GM21447 (cell line): Measurements from ENCODE around the gene RNF144A.

ENCODE experiments used
- ATAC-seq: cut with Tn5 transposase; IDR thresholded peaks from one replicate; pipeline ENCODE4 v1.9.1; 2021; ENCODE audit not compliant: unreplicated experiment

The RNF144A gene

DNA sequence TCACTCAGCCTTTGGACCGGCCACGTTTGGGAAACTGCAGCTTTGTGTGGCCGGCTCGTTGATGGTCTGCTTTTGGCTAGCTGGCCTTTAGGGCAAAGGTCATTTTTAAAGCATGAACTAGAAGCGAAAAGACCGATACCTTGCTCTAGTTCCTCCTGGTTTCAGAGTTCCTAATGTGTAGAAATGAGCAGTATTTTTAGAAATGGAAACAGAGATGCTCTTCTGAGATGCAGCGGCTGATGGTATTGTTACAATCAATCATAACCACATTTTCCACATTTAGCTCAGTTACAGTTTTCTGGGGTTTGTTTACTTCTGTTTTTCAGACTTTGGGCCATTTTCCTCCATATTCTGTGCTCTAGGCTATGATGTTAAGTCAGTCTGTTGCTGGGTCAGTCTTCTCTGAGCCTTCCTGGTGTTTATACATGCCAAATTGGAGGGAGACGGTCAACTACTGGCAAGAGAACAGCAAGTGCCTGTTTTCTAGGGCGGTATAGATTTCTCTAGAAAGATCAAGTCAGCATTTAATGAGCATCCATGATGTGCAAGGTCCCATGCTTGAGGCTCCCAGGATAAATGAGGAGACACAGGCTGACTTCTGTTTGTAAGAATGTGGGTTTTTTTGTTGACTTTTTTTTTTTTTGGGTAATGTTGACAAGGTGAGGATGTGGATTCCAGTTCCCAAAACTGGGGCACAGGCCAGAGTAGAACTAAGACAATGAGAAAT is 28.0 kb downstream of the RNF144A start:
- peak; percentile 97 for ATAC-seq

DNA sequence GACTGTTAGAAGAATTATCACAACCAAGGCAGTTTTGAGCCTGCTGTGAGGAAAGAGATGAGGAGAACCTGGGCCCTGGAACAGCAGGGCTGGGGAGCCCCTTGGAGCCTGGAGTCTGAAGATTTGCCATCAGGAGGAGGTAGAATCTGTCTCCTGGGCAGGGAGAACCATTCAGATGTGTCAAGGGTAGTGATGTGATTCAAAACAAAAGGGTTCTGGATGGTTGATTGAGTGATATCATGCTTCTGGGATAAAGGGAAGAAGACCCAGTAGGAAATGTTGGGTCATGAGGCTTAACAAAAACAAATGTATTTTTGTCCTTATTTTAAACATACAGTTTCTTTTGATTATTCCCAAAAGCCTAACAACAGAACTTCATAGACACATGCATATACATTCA is 28.6 kb downstream of the RNF144A start:
- no peak for ATAC-seq

DNA sequence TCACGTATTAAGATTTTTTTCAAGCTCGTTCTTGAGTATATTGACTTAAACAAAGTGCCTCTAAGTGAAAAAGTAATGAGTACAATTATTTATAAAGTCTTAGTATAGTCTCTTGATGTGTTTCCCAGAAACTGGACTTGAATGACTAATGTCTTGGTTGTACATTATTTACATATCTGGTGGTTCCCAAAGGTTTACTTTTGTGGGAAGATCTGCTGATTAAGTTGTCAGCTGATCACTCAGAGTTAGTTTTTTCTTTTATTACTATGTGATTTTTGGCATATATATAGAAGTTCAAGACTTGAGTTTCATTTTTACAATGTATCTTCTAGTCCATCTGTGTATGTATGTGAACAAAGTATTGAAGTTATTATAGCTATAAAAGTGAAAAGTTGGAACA is 29.5 kb downstream of the RNF144A start:
- ATAC-seq = no peak

DNA sequence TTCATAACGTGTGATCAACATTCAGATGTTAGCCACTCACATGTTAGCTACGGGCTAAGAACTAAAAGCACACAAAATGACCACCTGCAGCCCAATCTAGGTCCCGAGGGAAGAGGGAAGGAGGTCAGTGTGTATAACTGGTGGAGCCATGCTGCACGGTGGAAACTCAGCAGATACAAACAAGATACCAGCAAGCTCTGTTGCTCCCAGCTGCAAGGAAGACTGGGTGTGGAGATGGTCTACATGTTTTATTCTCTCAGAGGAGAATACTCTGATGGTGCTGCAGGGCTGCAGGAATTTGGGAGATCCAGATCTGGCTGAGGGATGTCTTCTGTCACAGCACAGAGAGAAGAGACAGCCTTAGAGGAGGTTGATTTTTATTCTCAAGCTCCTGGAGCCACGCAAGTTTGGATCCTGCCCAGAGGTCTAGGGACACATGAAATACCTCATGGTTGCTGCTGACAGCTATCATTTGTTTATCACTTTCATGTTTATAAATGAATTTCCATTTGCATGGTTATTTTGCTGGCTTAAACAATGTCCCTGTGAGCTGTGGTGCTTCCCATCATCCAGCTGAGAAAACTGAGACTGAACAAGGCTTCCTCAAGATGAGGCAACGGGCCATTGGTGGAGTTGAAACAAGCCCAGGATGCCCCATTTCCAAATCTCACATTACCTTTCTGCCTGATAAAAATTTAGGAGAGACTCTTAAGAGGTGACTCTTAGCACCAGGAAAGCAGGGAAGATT is 30.9 kb downstream of the RNF144A start:
- no peak for ATAC-seq

DNA sequence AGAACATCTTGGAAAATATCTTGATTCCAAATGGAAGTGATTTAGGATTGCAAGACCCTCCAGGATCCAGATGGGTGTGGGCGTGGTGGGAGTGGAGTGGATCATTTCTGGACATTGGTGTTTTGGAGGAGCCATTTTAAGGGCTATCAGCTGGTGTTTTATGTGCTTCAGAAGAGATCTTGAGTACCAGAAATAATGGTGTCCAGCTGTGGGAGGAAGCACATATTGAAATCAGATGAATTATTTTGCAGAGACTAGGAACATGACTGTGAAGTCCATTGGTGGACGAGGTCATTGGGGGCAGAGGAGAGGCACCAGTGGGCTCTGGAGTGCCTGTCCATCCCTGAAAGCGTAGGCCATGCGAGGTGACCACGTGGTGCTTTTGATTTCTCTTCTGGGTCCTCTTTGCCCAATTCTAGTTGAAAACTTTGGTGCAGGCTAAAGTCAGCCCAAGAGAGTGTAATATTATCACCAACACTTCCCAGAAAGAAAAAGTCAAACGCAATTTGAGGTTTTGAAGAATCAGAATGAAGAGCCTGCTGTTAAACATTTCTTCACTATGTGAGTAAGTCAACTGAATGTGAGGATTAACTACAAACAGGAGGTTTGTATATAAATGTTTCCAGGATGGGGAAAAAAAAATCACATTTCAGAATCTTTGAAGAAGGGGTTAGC is 31.6 kb downstream of the RNF144A start:
- no peak for ATAC-seq

DNA sequence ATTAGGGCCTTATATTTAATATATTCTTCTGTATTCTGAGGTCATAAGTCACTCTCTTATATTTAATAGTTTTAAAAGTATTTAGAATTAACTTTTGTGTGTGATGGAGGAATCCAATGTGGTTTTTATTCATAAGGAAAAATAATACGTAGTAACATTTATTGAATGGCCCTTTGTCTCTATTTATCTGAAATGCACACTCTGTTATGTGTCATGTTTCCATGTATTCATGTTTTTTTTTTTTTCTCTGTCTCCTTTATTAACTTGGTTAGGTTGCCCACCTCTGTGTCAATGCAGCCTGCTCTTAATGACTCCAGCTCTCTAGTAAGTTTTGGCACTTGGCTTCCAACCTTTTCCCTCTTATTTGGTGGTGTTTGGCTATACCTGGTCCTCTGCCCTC is 33.8 kb downstream of the RNF144A start:
- no peak for ATAC-seq

DNA sequence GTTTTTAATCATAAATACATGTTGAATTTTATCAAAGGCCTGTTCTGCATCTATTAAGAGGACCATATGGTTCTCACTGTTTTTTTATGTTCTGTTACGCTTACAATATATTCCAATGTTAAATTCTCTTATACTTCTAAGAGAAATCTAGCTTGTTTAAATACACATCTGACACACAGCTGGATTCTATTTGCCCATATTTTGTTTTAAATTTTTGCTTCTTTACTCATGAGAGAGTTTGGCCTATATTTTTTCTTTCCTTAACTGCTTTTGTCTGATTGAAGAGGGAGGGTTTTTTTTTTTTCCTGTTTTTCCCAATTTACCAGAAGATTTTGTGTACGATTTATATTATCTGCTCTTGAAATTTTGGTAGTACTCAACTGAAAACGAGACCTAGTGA is 34.9 kb downstream of the RNF144A start:
- no peak for ATAC-seq

DNA sequence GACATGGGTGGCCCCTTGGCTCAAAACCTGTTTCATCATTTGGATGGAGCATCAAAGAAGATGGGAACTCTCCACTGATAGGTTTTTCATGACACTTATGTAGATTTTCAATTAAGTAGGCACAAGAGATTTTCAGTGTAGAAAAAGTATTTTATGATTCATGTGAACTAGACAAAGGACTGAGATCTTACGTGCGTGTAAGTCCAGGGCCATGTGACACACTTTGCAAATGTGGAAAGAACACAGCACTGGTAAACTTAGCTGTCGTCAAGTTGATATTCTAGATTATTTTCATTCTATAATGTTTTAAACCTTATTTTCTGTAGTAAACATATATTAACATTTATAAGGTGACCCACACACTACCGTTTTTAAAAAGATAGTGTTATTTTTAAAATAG is 37.4 kb downstream of the RNF144A start:
- no peak for ATAC-seq

DNA sequence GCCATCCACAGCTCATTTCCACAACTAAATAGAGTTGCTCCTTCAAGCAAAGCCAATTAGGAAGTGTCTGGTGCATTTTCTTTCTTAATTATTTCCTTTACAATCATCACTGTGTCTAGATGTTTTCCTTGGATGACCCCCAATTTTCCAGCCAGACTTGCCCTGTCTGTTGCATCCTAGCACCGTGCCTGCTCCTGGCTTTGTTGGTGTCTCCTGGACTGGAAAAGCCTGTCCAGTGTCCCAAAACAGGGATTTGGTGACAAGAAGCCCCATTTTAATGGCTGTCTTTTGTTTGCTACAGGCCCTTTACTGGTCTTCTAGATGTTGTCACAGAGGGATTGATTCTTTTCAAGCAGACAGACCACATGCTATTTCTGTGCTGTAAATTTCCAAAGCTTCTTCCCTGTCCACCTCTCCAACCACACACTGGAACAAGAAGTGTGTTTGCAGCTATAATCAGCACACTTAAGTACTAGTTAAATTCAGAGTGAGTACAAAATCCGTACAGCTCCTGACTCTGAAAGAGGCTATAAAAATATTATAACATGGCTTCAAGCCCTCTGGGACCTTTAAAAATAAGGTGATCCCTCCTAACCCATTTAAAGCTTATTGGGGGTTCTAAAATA is 38.4 kb downstream of the RNF144A start:
- ATAC-seq = no peak

DNA sequence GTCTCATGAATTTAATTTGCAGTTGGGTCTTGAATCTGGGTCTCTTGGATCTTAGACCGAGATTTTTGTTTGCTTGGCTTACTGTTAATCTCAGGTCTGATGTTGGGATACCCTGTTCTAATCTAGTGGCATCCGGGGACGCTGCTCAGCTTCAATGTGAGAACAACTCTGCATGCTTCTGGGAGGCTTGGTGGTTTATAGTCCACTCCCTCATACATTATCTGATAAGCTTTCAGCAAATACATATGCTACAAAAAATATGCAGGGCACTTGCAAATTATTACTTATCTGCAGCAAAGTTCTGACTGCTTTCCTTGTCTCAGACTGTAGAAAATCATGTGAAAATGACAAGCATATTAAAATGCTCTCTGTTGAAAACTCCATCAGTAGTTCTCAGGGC is 39.4 kb downstream of the RNF144A start:
- no peak for ATAC-seq

DNA sequence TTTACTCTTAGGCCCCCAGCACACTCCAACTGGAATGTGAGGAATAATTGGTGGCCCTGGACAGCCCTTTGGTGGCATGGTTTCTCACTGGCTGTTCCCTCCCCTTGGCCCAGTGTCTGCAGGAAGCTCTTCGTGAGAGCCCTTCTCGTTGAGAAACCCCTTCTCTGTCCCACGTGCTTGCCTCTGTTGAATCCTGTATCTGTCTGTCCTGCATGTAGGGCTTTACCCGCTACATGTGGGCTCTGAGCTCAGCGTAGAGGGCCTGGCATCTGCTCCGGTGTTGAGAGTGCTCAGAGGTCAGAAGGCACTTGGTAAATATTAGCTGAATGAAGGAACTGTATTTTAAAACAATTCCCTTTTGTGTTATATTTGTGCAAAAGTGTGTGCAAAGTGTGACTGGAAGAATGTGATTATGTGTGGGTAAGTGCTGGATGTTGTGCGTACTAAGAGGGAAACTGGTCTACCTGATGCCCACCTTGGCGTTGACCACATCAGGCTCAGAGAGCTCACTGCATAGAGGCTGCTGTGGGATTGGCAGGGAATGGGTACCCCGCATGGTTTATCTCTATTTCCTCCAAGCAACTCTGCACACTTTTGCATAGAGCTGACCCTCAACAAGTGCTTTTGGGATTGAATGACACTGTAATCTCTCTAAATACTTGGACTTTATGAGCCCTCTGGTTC is 40.0 kb downstream of the RNF144A start:
- ATAC-seq = no peak

DNA sequence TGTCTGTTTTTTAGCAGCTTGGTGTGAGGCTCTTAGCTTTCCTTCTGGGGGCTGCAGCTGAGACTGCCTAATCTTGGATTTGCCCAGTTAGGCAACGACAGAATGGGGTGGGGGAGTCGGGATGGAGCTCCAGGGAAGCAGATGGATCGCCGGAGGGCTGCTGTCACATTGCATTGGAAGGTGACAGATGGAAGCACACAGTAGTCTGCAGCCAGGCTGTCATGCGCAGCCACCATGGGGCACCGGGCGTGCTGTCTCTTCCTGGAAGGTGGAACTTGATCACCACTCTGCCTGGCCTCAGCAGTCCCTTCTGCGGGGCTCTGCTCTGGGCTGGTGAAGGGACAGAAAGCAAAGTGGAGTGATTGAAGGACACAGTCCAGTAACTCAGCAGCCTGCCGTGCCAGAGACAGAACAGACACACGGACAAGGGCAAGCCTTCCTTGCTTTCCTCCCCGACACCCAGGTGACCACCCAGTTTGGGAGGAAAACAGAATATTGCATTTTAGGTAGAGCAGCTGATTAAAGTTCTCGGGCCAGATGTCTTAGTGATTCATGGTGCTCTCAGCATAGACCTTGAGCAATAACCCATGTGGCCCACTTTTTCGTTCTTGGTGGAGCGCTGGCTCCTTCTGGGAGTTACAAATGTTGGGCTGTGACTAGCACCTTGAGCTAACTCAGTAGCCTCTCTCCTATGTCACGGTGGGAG is 40.9 kb downstream of the RNF144A start:
- ATAC-seq = no peak

DNA sequence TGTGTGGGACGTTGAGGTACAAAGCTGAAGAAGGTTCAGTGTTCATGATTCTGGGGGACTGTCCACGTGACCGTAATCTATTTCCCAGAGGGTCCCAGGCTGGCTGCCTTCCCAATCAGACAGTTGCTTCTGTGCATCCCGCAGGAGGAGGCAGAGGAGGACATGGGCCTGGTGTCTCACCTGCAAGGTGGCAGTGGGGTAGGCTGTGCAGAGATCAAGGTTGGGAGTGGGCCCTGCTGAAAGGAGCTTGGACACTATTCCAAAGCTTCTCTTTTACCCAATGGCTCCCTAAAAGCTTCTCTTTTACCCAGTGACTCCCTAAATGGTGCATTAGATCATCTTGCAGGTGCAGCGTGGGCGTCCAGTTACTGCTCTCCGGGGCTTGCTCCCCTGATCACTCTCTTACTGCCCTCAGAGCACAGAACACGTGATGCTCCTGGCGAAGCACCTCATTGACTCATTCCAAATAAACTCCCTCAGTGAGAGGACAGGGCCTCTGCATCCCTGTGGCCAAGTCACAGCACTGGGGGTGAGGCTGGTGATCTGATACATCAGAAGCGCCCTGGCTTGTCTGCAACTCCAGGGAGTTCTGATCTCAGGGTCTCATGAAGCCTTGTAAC is 41.5 kb downstream of the RNF144A start:
- ATAC-seq = no peak

DNA sequence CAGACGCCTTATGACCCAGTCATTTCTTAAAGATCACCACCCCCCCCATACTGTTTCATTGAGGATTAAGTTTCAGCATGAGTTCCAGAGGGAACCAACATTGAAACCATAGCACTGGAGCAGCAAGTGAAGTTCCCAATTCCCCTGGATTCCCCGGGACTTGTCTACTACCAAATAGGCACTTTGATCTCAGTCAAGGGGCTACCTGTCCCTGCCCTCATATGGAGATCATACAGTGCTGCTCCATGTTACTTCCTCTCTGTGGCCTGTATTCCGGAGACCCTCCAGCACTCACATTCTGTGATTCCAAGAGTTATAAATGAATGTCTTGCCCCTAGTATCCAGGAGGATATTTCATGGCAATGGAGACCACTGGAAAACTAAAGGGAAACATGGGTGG is 42.5 kb downstream of the RNF144A start:
- ATAC-seq = no peak

DNA sequence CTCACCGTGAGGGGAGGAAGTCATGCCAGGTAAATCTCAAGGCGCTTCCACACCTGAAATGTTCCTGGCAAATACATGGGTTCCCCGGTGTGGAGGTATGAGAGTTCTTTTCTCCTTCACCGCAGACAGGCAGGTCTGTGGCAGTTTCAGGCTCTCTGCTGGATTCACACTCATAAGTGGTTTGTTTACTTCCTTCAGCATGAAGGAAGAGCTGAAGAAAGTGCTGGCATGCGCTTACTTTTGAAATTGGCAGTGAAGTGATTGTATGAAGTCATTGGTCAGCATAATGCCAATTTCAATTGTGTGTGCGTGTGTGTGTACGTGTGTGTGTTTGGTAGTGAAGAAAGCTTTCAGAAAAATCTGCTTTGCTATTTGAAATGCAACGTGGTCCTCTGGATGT is 43.4 kb downstream of the RNF144A start:
- no peak for ATAC-seq

DNA sequence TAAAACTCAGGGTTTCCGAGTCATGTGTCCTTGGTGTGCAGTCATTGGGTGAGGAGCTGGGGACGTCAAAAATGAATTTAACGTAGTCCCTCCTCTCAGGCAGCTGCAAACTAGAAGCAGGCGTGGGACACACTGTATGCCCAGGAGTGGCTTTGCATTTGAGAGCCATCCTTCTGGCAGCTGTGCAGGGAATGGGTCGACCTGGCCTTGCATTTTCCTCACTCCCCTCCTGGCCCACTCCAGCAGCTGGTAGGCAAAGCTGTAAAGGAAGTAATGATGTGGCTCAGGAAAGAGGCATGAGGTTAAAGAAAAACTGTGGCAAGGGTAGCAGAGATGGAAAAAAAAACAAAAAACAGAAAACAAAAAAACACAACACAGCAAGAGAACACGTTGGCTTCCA is 46.5 kb downstream of the RNF144A start:
- ATAC-seq = no peak

DNA sequence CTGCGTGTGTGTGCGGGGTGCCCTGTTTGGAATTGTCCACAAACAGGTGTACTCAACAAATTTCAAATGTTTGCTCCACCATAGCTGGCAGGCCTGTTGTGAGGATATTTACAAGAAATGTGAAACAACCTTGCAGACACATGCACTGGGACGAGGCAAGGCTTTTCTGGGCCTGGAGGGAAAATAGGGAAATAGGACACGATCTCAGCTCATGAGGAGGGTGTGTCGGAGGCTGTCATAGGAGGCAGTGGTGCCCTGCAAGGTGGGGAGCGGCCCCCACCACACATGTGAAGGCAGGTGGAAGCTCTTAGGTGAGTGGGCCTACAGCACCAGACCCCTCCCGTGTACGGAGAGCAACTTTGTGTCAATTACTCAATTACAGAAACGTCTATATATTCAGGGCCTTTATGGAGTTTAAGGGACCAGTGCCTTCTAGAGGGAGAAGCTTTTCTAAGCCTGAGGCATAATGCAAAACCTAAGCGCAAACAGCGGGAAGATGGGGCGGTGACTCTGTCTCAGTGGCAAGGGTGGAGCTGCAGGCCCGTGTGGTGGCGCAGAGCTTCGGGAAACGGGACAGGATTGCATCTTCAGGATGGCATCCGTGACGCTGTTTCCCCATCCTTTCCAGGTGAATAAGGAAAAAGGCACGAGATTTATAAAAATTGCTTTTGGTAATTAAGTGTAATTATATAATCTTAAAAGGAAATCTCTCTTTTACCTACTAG is 48.0 kb downstream of the RNF144A start:
- no peak for ATAC-seq

DNA sequence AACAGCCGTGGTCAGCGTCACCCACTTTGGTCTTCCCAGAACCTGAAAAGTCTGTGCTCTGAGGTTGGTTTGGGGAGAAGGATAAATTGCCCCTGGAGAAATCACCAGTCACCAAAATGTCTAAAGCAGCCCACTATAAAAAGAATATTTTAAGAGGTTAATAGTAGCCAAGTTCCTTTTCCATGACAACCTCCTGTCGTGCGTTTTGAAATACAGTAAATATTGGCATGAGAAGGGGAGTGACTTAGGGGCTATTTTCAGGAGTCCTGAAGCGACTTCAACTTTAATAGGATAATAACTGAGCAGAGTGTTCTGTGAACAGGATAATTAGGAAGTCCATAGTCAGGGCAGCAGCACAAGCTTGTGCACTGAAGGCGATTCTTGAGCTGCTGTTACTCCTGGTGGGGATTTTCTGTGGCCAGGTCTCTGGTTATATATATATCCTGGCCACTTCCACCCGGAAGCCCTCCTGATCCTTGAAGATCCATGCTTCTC is 49.3 kb downstream of the RNF144A start:
- ATAC-seq = no peak

DNA sequence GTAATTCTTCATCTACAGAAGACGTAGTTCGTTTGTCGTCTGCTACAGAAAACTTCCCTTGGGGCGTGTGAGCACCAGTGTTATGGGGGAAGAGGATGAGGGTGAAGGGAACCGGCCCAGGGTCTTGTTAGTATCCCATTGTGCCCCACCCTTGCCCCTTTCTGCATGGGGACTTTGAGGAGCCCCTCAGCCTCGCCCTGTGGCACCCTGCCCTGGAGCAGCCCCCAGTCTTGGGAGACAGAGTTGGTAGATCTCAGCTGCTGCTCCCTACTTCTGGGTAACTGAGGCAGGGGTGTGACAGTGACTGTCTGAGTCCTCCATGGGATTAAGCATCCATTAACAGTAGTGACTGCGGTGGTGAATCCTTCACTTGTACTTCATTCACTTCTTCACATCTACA is 50.1 kb downstream of the RNF144A start:
- ATAC-seq = no peak
